HG02840 (cell line): ENCODE measurements around the gene SLC4A2.

ENCODE experiments used
- ATAC-seq: cut with Tn5 transposase; IDR thresholded peaks from one replicate; pipeline ENCODE4 v1.9.1; 2021; ENCODE audit warnings: mild to moderate bottlenecking, moderate library complexity, moderate number of reproducible peaks; ENCODE audit not compliant: unreplicated experiment, low FRiP score

Gene SLC4A2

GRCh38 chr7:151077705-151078232, 18.4 kb downstream of the SLC4A2 start:
- ATAC-seq = no peak

GRCh38 chr7:151078233-151079040, 19.0 kb downstream of the SLC4A2 start:
- ATAC-seq = no peak

- no peak for ATAC-seq
Measured at GRCh38 chr7:151079199-151079910, 20.0 kb downstream of the SLC4A2 start.

GRCh38 chr7:151080067-151080521, 20.7 kb downstream of the SLC4A2 start:
- ATAC-seq = peak; percentile 1

GRCh38 chr7:151080522-151081169, 21.3 kb downstream of the SLC4A2 start, which contains the start of gene FASTK:
Gene FASTK (minus strand): TSS chr7:151080809. CDS start chr7:151080766, 43 bp downstream.
- ATAC-seq = peak; percentile 64

- ATAC-seq = no peak
Measured at GRCh38 chr7:151081170-151082101, 22.0 kb downstream of the SLC4A2 start.

- ATAC-seq = no peak
Measured at GRCh38 chr7:151082141-151083070, 23.0 kb downstream of the SLC4A2 start.

- ATAC-seq = peak; percentile 52
Measured at GRCh38 chr7:151083071-151083823, 23.9 kb downstream of the SLC4A2 start, which contains the start of gene TMUB1. Gene TMUB1 (minus strand): TSS chr7:151083493. CDS start chr7:151082563, 930 bp downstream.

- no peak for ATAC-seq
Measured at GRCh38 chr7:151083824-151084160, 24.4 kb downstream of the SLC4A2 start.

GRCh38 chr7:151085329-151085690, 25.9 kb downstream of the SLC4A2 start:
- ATAC-seq = no peak

GRCh38 chr7:151085691-151086620, 26.6 kb downstream of the SLC4A2 start, which contains the start of gene AGAP3:
Gene AGAP3 (plus strand): TSS chr7:151086475. CDS start chr7:151086742, 267 bp downstream.
- peak; percentile 36 for ATAC-seq

- no peak for ATAC-seq
Measured at GRCh38 chr7:151086802-151087244, 27.4 kb downstream of the SLC4A2 start.

GRCh38 chr7:151087245-151088018, 28.0 kb downstream of the SLC4A2 start:
- no peak for ATAC-seq

- no peak for ATAC-seq
Measured at GRCh38 chr7:151088019-151088855, 28.8 kb downstream of the SLC4A2 start.
